Epithelial cell of esophagus (primary cell): ENCODE results near the gene EIF4G3.

Experiments
- DNase-seq: peaks from one replicate; pipeline ENCODE4 v3.0.0; 2010; ENCODE audit warnings: low read depth
- H3K4me3 ChIP-seq: 2 replicates; pipeline ENCODE4 v1.5.1; 2011; ENCODE audit warnings: mild to moderate bottlenecking, low read length, control low read depth
- TF ChIP-seq, protein P1 (sequence below): IDR thresholded peaks from 2 replicates; pipeline ENCODE4 v1.5.1; 2011; ENCODE audit warnings: low read depth, mild to moderate bottlenecking, low read length, control low read depth, inconsistent platforms; ENCODE audit not compliant: insufficient read depth; ENCODE audit errors: missing control alignments

Gene EIF4G3

DNA sequence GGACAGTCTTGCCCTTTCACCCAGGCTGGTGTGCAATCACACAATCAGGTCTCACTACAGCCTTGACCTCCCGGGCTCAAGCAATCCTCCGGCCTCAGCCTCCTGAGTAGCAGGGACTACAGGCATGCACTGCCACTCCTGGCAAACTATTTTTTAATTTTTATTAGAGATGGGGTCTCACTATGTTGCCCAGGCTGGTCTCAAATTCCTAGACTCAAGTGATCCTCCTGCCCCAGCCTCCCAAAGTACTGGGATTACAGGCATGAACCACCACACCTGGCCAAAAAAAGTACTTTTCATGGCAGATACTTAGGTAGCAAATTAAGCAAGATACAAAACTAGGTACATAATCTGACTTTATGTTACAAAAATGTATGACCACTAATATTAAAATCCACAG, 8.3 kb downstream of the EIF4G3 start:
- TF ChIP-seq, protein P1, sequence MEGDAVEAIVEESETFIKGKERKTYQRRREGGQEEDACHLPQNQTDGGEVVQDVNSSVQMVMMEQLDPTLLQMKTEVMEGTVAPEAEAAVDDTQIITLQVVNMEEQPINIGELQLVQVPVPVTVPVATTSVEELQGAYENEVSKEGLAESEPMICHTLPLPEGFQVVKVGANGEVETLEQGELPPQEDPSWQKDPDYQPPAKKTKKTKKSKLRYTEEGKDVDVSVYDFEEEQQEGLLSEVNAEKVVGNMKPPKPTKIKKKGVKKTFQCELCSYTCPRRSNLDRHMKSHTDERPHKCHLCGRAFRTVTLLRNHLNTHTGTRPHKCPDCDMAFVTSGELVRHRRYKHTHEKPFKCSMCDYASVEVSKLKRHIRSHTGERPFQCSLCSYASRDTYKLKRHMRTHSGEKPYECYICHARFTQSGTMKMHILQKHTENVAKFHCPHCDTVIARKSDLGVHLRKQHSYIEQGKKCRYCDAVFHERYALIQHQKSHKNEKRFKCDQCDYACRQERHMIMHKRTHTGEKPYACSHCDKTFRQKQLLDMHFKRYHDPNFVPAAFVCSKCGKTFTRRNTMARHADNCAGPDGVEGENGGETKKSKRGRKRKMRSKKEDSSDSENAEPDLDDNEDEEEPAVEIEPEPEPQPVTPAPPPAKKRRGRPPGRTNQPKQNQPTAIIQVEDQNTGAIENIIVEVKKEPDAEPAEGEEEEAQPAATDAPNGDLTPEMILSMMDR, result no peak
- H3K4me3 ChIP-seq, result no peak overlapping the region
- DNase-seq, result no peak

DNA sequence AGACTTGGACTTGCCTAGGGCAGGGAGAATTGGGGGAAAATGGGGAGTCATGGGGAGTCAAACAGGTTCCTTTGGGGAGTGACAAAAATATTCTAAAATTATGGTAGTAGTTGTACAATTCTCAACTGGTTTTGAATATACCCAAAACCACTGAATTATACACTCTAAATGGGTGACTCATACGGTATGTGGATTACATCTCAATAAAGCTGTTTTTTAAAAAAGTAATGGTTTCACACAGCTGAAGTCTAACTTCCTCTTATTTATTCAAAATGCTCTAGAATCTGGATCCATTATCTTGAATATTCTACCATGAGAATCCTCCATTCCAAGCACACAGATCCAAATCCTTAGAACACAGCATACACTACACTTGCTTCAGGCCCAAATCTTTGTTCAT, 11.1 kb downstream of the EIF4G3 start:
- no peak overlapping the region for H3K4me3 ChIP-seq
- no peak for DNase-seq
- TF ChIP-seq, protein P1, result no peak

DNA sequence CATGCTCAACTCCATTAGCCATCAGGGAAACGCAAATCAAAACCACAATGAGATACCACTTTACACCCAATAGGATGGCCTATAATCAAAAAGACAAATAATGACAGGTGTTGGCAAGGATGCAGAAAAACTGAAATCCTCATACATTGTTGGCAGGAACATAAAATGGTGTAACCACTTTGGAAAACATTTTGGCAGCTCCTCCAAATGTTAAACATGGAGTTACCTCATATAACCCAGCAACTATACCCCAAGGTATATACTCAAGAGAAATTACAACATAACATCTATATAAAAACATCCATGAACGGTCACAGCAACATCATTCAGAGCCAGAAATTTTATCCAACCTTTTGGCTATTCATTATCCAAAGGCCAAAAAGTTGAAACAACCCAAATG, 11.6 kb downstream of the EIF4G3 start:
- DNase-seq, result no peak
- TF ChIP-seq, protein P1, result no peak

DNA sequence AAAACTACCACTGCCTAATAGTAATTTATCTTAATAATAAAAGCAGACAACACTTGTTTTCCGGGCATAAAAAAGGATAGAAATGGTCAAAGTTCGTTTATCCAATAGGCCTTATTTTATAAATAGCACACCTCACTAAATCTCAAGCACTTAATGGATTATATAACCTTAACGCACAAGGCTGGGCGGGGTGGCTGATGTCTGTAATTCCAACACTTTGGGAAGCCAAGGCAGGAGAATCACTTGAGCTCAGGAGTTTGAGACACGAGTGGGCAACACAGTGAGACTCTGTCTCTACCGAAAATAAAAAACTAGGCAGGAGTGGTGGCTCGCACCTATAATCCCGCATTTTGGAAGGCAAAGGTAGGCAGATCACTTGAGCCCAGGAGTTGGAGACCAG, 12.4 kb downstream of the EIF4G3 start:
- TF ChIP-seq, protein P1, result no peak
- no peak for DNase-seq

More for the DNA sequence above, 11.6 kb downstream of the EIF4G3 start:
- H3K4me3 ChIP-seq, result no peak overlapping the region

DNA sequence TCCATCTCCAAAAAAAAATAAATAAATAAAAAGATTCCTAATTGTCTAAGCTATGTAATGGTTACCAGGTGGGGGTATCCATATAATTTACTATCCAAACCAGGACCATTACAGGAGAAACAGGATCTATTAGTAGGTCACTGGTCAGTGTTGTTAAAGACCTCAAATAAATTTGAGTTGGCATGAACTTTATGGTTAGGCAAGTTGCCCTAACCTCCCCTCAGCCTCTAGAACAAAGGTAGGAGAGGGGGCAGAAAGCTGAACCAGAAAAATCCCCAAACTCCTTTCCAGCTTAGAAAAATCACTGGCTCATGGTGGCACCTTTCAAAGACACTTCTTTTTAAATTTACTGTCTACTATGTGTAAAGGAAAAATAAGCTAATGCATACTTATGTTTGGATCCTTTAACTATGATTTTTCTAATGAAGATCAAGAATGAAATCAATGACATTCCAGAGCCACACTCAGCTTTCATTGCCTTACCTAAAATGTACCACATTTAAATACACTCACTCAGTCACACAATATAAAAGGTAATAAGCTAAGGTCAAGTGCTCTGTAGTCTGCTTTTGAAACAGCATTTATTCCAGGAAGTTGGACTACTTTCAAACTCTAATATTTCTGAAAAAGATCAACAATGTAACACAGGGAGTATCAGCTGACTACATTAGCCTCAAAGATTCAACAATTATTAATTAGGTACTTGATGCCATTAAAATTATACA, 13.8 kb downstream of the EIF4G3 start:
- no peak overlapping the region for H3K4me3 ChIP-seq
- TF ChIP-seq, protein P1, result no peak
- no peak for DNase-seq

More for the DNA sequence above, 12.4 kb downstream of the EIF4G3 start:
- no peak overlapping the region for H3K4me3 ChIP-seq

DNA sequence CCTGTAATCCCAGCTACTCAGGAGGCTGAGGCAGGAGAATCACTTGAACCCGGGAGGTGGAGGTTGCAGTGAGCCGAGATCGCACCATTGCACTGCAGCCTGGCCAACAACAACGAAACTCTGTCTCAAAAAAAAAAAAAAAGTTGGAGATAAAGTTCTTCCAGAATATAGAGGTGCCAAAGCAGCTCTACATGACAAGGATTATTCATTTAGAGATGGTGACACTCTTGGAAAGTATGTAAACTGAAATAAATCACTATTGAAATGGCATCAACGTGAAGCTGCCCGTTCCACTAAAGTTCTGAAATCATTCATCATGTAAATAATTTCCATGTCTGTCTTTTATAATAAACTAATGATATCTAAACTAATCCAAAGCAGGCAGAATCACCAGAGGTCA, 14.9 kb downstream of the EIF4G3 start:
- H3K4me3 ChIP-seq, result no peak overlapping the region
- DNase-seq, result no peak
- TF ChIP-seq, protein P1, result no peak

DNA sequence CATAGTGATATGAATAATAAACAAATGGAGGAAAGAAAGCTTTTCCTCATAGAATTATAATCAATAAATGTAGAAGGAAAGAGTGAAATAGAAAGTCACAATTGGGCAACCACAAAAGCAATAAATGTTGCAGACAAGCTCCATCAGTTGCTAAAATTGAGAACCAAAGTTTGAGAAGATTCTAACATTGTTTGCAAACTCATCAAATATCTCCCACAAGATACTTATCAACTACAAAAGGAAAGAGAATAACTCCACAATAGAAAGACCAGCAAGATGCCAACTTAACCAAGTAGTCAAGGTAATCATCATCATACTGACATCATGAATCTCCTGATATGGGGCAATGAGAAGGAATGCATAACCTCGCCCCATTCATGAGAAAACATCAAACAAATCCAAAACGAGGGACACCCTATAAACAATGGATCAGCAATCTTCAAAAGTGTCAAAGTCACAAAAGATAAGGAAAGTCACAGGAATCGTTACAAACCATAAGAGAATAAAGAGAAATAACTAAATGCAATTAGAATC, 16.4 kb downstream of the EIF4G3 start:
- peak; percentile 23 for DNase-seq
- TF ChIP-seq, protein P1, result no peak
- no peak overlapping the region for H3K4me3 ChIP-seq
